ENCODE measurements around the gene TADA1.
"Not testable (repeated sequence)": the region's sequence is repeated elsewhere in the genome, so short reads cannot be mapped to it uniquely, and the experiment has no call there.

DNA sequence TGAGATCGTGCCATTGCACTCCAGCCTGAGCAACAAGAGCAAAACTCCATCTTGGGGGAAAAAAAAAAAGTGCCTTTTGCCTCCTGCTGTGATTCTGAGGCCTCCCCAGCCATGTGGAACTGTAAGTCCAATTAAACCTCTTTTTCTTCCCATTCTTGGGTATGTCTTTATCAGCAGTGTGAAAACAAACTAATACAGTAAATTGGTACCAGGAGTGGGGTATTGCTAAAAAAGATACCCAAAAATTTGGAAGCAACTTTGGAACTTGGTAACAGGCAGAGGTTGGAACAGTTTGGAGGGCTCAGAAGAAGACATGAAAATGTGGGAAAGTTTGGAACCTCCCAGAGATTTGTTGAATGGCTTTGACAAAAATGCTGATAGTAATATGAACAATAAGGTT, 46.3 kb downstream of the TADA1 start:
- TF ChIP-seq, protein P1, sequence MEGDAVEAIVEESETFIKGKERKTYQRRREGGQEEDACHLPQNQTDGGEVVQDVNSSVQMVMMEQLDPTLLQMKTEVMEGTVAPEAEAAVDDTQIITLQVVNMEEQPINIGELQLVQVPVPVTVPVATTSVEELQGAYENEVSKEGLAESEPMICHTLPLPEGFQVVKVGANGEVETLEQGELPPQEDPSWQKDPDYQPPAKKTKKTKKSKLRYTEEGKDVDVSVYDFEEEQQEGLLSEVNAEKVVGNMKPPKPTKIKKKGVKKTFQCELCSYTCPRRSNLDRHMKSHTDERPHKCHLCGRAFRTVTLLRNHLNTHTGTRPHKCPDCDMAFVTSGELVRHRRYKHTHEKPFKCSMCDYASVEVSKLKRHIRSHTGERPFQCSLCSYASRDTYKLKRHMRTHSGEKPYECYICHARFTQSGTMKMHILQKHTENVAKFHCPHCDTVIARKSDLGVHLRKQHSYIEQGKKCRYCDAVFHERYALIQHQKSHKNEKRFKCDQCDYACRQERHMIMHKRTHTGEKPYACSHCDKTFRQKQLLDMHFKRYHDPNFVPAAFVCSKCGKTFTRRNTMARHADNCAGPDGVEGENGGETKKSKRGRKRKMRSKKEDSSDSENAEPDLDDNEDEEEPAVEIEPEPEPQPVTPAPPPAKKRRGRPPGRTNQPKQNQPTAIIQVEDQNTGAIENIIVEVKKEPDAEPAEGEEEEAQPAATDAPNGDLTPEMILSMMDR (IDR thresholded peaks at IDR 0.05; ENCODE audit: low read depth, low read length, missing input control): not testable (repeated sequence)
- not testable (repeated sequence) for TF ChIP-seq EGR1 (IDR thresholded peaks at IDR 0.05; ENCODE audit: low read depth in 2 of 2); SP1 (IDR thresholded peaks at IDR 0.05); GABPA (IDR thresholded peaks at IDR 0.05 in 1 of 2, conservative IDR thresholded peaks at IDR 0.05 in 1 of 2); FOXA1 (IDR thresholded peaks at IDR 0.05); RAD21 (IDR thresholded peaks at IDR 0.05); TAF1 (conservative IDR thresholded peaks at IDR 0.05); YY1 (IDR thresholded peaks at IDR 0.05); HNF4G (IDR thresholded peaks at IDR 0.05)
- TF ChIP-seq, protein P2, sequence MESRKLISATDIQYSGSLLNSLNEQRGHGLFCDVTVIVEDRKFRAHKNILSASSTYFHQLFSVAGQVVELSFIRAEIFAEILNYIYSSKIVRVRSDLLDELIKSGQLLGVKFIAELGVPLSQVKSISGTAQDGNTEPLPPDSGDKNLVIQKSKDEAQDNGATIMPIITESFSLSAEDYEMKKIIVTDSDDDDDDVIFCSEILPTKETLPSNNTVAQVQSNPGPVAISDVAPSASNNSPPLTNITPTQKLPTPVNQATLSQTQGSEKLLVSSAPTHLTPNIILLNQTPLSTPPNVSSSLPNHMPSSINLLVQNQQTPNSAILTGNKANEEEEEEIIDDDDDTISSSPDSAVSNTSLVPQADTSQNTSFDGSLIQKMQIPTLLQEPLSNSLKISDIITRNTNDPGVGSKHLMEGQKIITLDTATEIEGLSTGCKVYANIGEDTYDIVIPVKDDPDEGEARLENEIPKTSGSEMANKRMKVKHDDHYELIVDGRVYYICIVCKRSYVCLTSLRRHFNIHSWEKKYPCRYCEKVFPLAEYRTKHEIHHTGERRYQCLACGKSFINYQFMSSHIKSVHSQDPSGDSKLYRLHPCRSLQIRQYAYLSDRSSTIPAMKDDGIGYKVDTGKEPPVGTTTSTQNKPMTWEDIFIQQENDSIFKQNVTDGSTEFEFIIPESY (IDR thresholded peaks at IDR 0.05): not testable (repeated sequence)
- TF ChIP-seq, protein P3, sequence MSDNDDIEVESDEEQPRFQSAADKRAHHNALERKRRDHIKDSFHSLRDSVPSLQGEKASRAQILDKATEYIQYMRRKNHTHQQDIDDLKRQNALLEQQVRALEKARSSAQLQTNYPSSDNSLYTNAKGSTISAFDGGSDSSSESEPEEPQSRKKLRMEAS (IDR thresholded peaks at IDR 0.05): not testable (repeated sequence)
- TF ChIP-seq, protein P4, sequence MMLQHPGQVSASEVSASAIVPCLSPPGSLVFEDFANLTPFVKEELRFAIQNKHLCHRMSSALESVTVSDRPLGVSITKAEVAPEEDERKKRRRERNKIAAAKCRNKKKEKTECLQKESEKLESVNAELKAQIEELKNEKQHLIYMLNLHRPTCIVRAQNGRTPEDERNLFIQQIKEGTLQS (IDR thresholded peaks at IDR 0.05): not testable (repeated sequence)
